HepG2 (cell line): ENCODE measurements around the gene LCN12. TPM values are rescaled to one million over a fixed set of nuclear protein-coding genes. Genes with fewer than 3 reads are reported as not detected.

ENCODE experiments used
- ATAC-seq: fragments of 200-7000 bp; cut with Tn5 transposase; 3 replicates; pipeline ENCODE4 v1.9.1; 2020; ENCODE audit warnings: mild to moderate bottlenecking, moderate library complexity
- BruUV-seq: library from RNA; stranded (reverse); fragments of 400-500 nt; replicated peaks from 2 replicates; lab custom pipeline; 2021; lab: Mats Ljungman, UMichigan
- CTCF ChIA-PET: fragments of 300-600 bp; formaldehyde crosslinking; extraction: SDS; loops from one replicate; lab custom pipeline; 2021; ENCODE audit warnings: low total read pairs, inconsistent platforms, low intra/inter-chr PET ratio; lab: Yijun Ruan, JAX
- POLR2A ChIA-PET: fragments of 350-600 bp; sonication (Branson Sonifier 250); formaldehyde crosslinking; loops from one replicate; lab custom pipeline; 2020; ENCODE audit warnings: antibody characterized with exemption, inconsistent platforms; lab: Yijun Ruan, JAX
- DNase-seq: peaks from one replicate; pipeline ENCODE4 v3.0.0-alpha.2; 2015; ENCODE audit warnings: low spot score
- FAIRE-seq: peaks from 3 replicates; lab custom pipeline; 2011; peaks lifted over from hg19 to GRCh38; lab: Jason Lieb, UNC
- H2AFZ ChIP-seq: one replicate; pipeline ENCODE4 v1.6.1; 2011; ENCODE audit warnings: low read length, inconsistent platforms
- H3K27ac ChIP-seq: fragments of 300-600 bp; 3 replicates; pipeline ENCODE4 v1.8.0; 2011; ENCODE audit warnings: mixed run types, mild to moderate bottlenecking, mixed read lengths, low read length, inconsistent platforms; ENCODE audit not compliant: insufficient read depth; ENCODE audit errors: extremely low read length
- H3K27me3 ChIP-seq, 2 experiments: fragments of 200-600 bp in 1 of 2; 2 replicates in 1 of 2; 3 replicates in 1 of 2; pipeline versions ENCODE4 v1.6.0 to v1.8.0; 2011; ENCODE audit warnings: low read length in 2 of 2, mild to moderate bottlenecking in 2 of 2, moderate library complexity in 2 of 2, inconsistent platforms in 1 of 2; ENCODE audit not compliant: insufficient read depth in 2 of 2, control insufficient read depth in 1 of 2
- H3K36me3 ChIP-seq, 2 experiments: fragments of 200-600 bp in 1 of 2; replicated peaks in 1 of 2; 2 replicates in 1 of 2; 3 replicates in 1 of 2; pipeline versions ENCODE4 v1.5.1 to v1.8.0; 2011; ENCODE audit warnings: low read length in 2 of 2, inconsistent platforms in 1 of 2; ENCODE audit not compliant: insufficient read depth in 2 of 2, control insufficient read depth in 1 of 2
- H3K4me1 ChIP-seq: 2 replicates; pipeline ENCODE4 v1.5.1; 2012; ENCODE audit warnings: low read length, inconsistent platforms; ENCODE audit not compliant: insufficient read depth
- H3K4me2 ChIP-seq: 2 replicates; pipeline ENCODE4 v1.6.0; 2011; ENCODE audit warnings: low read depth, low read length, inconsistent platforms
- H3K4me3 ChIP-seq, 3 experiments: fragments of 200-600 bp in 1 of 3; sonication (generic), shearing (Covaris generic) in 1 of 3; replicated peaks in 1 of 3; 2 replicates each; pipeline ENCODE4 v1.5.1; 2011 to 2016; ENCODE audit warnings: low read length in 3 of 3, inconsistent platforms in 2 of 3, low read depth in 2 of 3, mild to moderate bottlenecking in 2 of 3, control low read depth in 1 of 3, mixed read lengths in 1 of 3; ENCODE audit not compliant: insufficient read depth in 1 of 3
- H3K79me2 ChIP-seq: one replicate; pipeline ENCODE4 v1.6.1; 2011; ENCODE audit warnings: low read length, inconsistent platforms; ENCODE audit not compliant: insufficient read depth
- H3K9ac ChIP-seq: 2 replicates; pipeline ENCODE4 v1.6.0; 2011; ENCODE audit warnings: mild to moderate bottlenecking, low read depth, low read length, inconsistent platforms; ENCODE audit not compliant: insufficient read depth
- H3K9me3 ChIP-seq: 2 replicates; pipeline ENCODE4 v1.5.1; 2012; ENCODE audit warnings: mild to moderate bottlenecking, low read length
- H4K20me1 ChIP-seq: 2 replicates; pipeline ENCODE4 v1.6.0; 2011; ENCODE audit warnings: inconsistent platforms, mild to moderate bottlenecking, low read length, moderate library complexity; ENCODE audit not compliant: insufficient read depth
- ATF1 ChIP-seq: IDR thresholded peaks from 2 replicates; pipeline ENCODE4 v1.6.1; 2016; ENCODE audit warnings: mild to moderate bottlenecking, control low read depth
- BHLHE40 ChIP-seq: IDR thresholded peaks from 2 replicates; pipeline ENCODE4 v1.6.1; 2011; ENCODE audit warnings: low read length, improper control_type of control experiment
- CHCHD3 ChIP-seq: sonication (generic); formaldehyde crosslinking; IDR thresholded peaks from 2 replicates; pipeline ENCODE4 v1.8.0; 2022; ENCODE audit warnings: mild to moderate bottlenecking, missing genetic modification reagents, moderate library complexity
- ELF1 ChIP-seq: sonication (generic); formaldehyde crosslinking; IDR thresholded peaks from 2 replicates; pipeline ENCODE4 v1.4.0; 2020; ENCODE audit warnings: missing genetic modification reagents
- ETV6 ChIP-seq: sonication (generic); formaldehyde crosslinking; conservative IDR thresholded peaks from 2 replicates; pipeline ENCODE4 v1.4.0; 2020; ENCODE audit warnings: missing genetic modification reagents
- FOXA1 ChIP-seq, 2 experiments: fragments of 450-650 bp in 1 of 2; sonication (generic) in 1 of 2; formaldehyde crosslinking in 1 of 2; IDR thresholded peaks; 2 replicates each; pipeline versions ENCODE4 v1.4.0 to v1.6.1; 2016 to 2020; ENCODE audit warnings: missing genetic modification reagents in 1 of 2
- HBP1 ChIP-seq: IDR thresholded peaks from 2 replicates; pipeline ENCODE4 v1.6.1; 2016; ENCODE audit warnings: low read depth, control low read depth
- IRF1 ChIP-seq: sonication (generic); formaldehyde crosslinking; IDR thresholded peaks from 2 replicates; pipeline ENCODE4 v1.4.0; 2020; ENCODE audit warnings: low read depth, mild to moderate bottlenecking, missing genetic modification reagents
- KDM3A ChIP-seq: IDR thresholded peaks from 2 replicates; pipeline ENCODE4 v1.6.1; 2018; ENCODE audit warnings: low read depth, missing compliant biosample characterization
- MNT ChIP-seq: fragments of 450-650 bp; IDR thresholded peaks from 2 replicates; pipeline ENCODE4 v1.6.1; 2016
- RELA ChIP-seq: sonication (generic); formaldehyde crosslinking; IDR thresholded peaks from 2 replicates; pipeline ENCODE4 v1.4.0; 2020; ENCODE audit warnings: missing genetic modification reagents
- ZFYVE20 ChIP-seq: sonication (generic); formaldehyde crosslinking; IDR thresholded peaks from 2 replicates; pipeline ENCODE4 v1.8.0; 2023; ENCODE audit warnings: low read depth, mild to moderate bottlenecking, moderate library complexity, missing genetic modification reagents, borderline replicate concordance
- ZNF501 ChIP-seq: sonication (generic); formaldehyde crosslinking; IDR thresholded peaks from 2 replicates; pipeline ENCODE4 v1.5.1; 2020; ENCODE audit warnings: mild to moderate bottlenecking, moderate library complexity, missing genetic modification reagents
- ZNF740 ChIP-seq: sonication (generic); formaldehyde crosslinking; IDR thresholded peaks from 2 replicates; pipeline ENCODE4 v1.4.0; 2020; ENCODE audit warnings: missing genetic modification reagents
- ZNF883 ChIP-seq: sonication (generic); formaldehyde crosslinking; IDR thresholded peaks from 2 replicates; pipeline ENCODE4 v1.5.1; 2020; ENCODE audit warnings: mild to moderate bottlenecking, missing genetic modification reagents; ENCODE audit errors: not compliant biosample characterization
- WGBS: methylation state at CpG from one replicate; pipeline ENCODE4 v1.1.6; 2017; ENCODE audit warnings: low lambda C conversion rate; 5-methylcytosine and 5-hydroxymethylcytosine counted together
- in situ Hi-C: cut with HindIII; loops from 2 replicates; pipeline ENCODE4 v1.10.0; 2017; ENCODE audit warnings: low pct_unique_long_range_greater_than_20kb; ENCODE audit not compliant: extremely low pct_ligation_motif_present
- intact Hi-C: fragments of 100-400 bp; cut with micrococcal nuclease; formaldehyde crosslinking; loops from one replicate; pipeline ENCODE4 v1.10.0; 2022; ENCODE audit not compliant: unreplicated experiment
- polyA plus RNA-seq, 8 experiments: library from polyadenylated mRNA; depleted of rRNA in 3 of 8; stranded (reverse) in 7 of 8; unstranded in 1 of 8; fragments of >200 nt; fragmentation: Illumina TruSeq in 4 of 8; extraction: Trizol in 4 of 8; gene quantifications; 2 replicates each; pipeline versions ENCODE4 v1.2.1 to v1.2.3, GENCODE V29; 2011 to 2016; ENCODE audit warnings: low read depth in 4 of 8, missing spikeins in 1 of 8, mixed read lengths in 1 of 8; ENCODE audit not compliant: insufficient read depth in 1 of 8
- total RNA-seq, 5 experiments: library from RNA; depleted of rRNA; stranded (reverse); fragments of >200 nt; fragmentation: Illumina TruSeq; extraction: Trizol; gene quantifications; 2 replicates each; pipeline ENCODE4 v1.2.3, GENCODE V29; 2016; ENCODE audit warnings: low read depth in 1 of 5

LCN12 gene
- total and polyA plus RNA-seq, 2 of the 13 experiments (the other 11 are each of a cell fraction or from before 2014, with no cell fraction given): 3.4 to 6.9 TPM

GRCh38 chr9:136962701-136963248 lies 10.7 kb downstream of the LCN12 start:
- no TSS peak for BruUV-seq
- TF ChIP-seq ZFYVE20 (CRISPR knock-in tag): no peak
- TF ChIP-seq ATF1 (CRISPR knock-in tag): no peak
- TF ChIP-seq HBP1 (CRISPR knock-in tag): no peak
- no peak for TF ChIP-seq CHCHD3 (CRISPR knock-in tag)
- TF ChIP-seq IRF1 (CRISPR knock-in tag): no peak
- TF ChIP-seq MNT: peak; percentile 91
- TF ChIP-seq ZNF883 (CRISPR knock-in tag): no peak
- TF ChIP-seq RELA (CRISPR knock-in tag): no peak
- no peak for TF ChIP-seq KDM3A (CRISPR knock-in tag)
- TF ChIP-seq ETV6 (CRISPR knock-in tag): no peak
- TF ChIP-seq ZNF501 (CRISPR knock-in tag): no peak
- no peak for TF ChIP-seq ZNF740 (CRISPR knock-in tag)
- TF ChIP-seq ELF1 (CRISPR knock-in tag): no peak
- TF ChIP-seq BHLHE40: 0 out of 2 replicates have a peak, but pooled peaks have one; percentile 8
- no peak for TF ChIP-seq FOXA1 (IDR thresholded peaks at IDR 0.05)
- TF ChIP-seq FOXA1 (CRISPR knock-in tag; IDR thresholded peaks at IDR 0.05): no peak
- no peaks in the 10 kb centered on the region for H3K79me2 ChIP-seq
- ChIA-PET POLR2A (no interaction called here), CTCF (no interaction called here)
- no peak overlapping the region for H3K4me3 ChIP-seq
- H2AFZ ChIP-seq: no peak overlapping the region
- H3K9me3 ChIP-seq: no peaks in the 10 kb centered on the region
- DNase-seq: no peak
- intact Hi-C loops (no loop called here), in situ Hi-C loops (no loop called here)
- H3K4me2 ChIP-seq: no peak overlapping the region
- no peak for ATAC-seq
- peaks cover 14 to 52% of the 10 kb centered on the region in 2 experiments for H3K27me3 ChIP-seq
- H3K9ac ChIP-seq: no peak overlapping the region
- no peak for FAIRE-seq
- no peaks in the 10 kb centered on the region for H3K36me3 ChIP-seq
- peaks cover 16% of the 10 kb centered on the region for H3K4me1 ChIP-seq
- no peak overlapping the region for H3K27ac ChIP-seq
- no peaks in the 10 kb centered on the region for H4K20me1 ChIP-seq
- WGBS: 53% methylated on average over 6 of the region's 11 CpGs
